IMR-90 (cell line): ENCODE measurements around the gene LCMT2. TPM values are rescaled to one million over a fixed set of nuclear protein-coding genes. Genes with fewer than 3 reads are reported as not detected.

Experiments used
- ATAC-seq: fragments of 200-7000 bp; cut with Tn5 transposase; 2 replicates; pipeline ENCODE4 v1.9.1; 2020; ENCODE audit warnings: low read depth, mild to moderate bottlenecking, moderate library complexity
- BruUV-seq: library from RNA; stranded (reverse); fragments of 400-500 nt; replicated peaks from 2 replicates; lab custom pipeline; 2021; lab: Mats Ljungman, UMichigan
- CTCF ChIA-PET: fragments of 300-600 bp; formaldehyde crosslinking; extraction: SDS; loops from one replicate; lab custom pipeline; 2021; ENCODE audit warnings: antibody characterized with exemption; lab: Yijun Ruan, JAX
- POLR2A ChIA-PET: fragments of 300-600 bp; sonication (Branson Sonifier 250); formaldehyde crosslinking; loops from one replicate; lab custom pipeline; 2022; ENCODE audit warnings: antibody characterized with exemption; ENCODE audit not compliant: unreplicated experiment; lab: Charles Lee
- DNase-seq: peaks from one replicate; pipeline ENCODE4 v3.0.0; 2013
- H2AFZ ChIP-seq: replicated peaks from 2 replicates; pipeline ENCODE3; 2013; ENCODE audit warnings: low read length, mild to moderate bottlenecking; ENCODE audit not compliant: poor library complexity
- H2AK5ac ChIP-seq: 2 replicates; pipeline ENCODE4 v1.6.1; 2013; ENCODE audit warnings: low read depth, low read length, inconsistent platforms
- H2AK9ac ChIP-seq: replicated peaks from 2 replicates; pipeline ENCODE3; 2013; ENCODE audit warnings: mild to moderate bottlenecking, low read depth, low read length, moderate library complexity; ENCODE audit not compliant: poor library complexity
- H2BK120ac ChIP-seq: 2 replicates; pipeline ENCODE4 v1.6.1; 2013; ENCODE audit warnings: low read depth, low read length, inconsistent platforms
- H2BK15ac ChIP-seq: 3 replicates; pipeline ENCODE4 v1.6.1; 2013; ENCODE audit warnings: low read depth, low read length, inconsistent platforms
- H2BK20ac ChIP-seq: 2 replicates; pipeline ENCODE4 v1.6.1; 2013; ENCODE audit warnings: low read depth, mild to moderate bottlenecking, inconsistent platforms, low read length, moderate library complexity
- H2BK5ac ChIP-seq: 2 replicates; pipeline ENCODE4 v1.6.1; 2013; ENCODE audit warnings: mild to moderate bottlenecking, low read depth, low read length, inconsistent platforms; ENCODE audit not compliant: poor library complexity, severe bottlenecking
- H3K14ac ChIP-seq: replicated peaks from 2 replicates; pipeline ENCODE4 v1.6.1; 2013; ENCODE audit warnings: low read depth, low read length, inconsistent platforms
- H3K18ac ChIP-seq: 2 replicates; pipeline ENCODE4 v1.6.1; 2013; ENCODE audit warnings: low read depth, low read length, control low read depth
- H3K23ac ChIP-seq: 2 replicates; pipeline ENCODE4 v1.6.1; 2013; ENCODE audit warnings: low read depth, low read length, inconsistent platforms
- H3K27ac ChIP-seq: 2 replicates; pipeline ENCODE4 v1.5.1; 2013; ENCODE audit warnings: mild to moderate bottlenecking, control low read depth, low read length; ENCODE audit not compliant: insufficient read depth
- H3K27me3 ChIP-seq: 2 replicates; pipeline ENCODE4 v1.6.1; 2013; ENCODE audit warnings: low read length; ENCODE audit not compliant: control insufficient read depth, insufficient read depth
- H3K36me3 ChIP-seq: 2 replicates; pipeline ENCODE4 v1.6.1; 2013; ENCODE audit warnings: low read length, mixed read lengths; ENCODE audit not compliant: control insufficient read depth, insufficient read depth
- H3K4ac ChIP-seq: 2 replicates; pipeline ENCODE4 v1.6.1; 2013; ENCODE audit warnings: low read depth, low read length, inconsistent platforms
- H3K4me1 ChIP-seq: 2 replicates; pipeline ENCODE4 v1.6.1; 2013; ENCODE audit warnings: low read length, mixed read lengths; ENCODE audit not compliant: control insufficient read depth, insufficient read depth
- H3K4me2 ChIP-seq: 2 replicates; pipeline ENCODE4 v1.6.1; 2013; ENCODE audit warnings: low read depth, mild to moderate bottlenecking, control low read depth, low read length, moderate library complexity
- H3K4me3 ChIP-seq: 2 replicates; pipeline ENCODE4 v1.5.1; 2013; ENCODE audit warnings: low read depth, mild to moderate bottlenecking, control low read depth, low read length, moderate library complexity; ENCODE audit not compliant: insufficient read depth
- H3K56ac ChIP-seq: 2 replicates; pipeline ENCODE4 v1.6.1; 2013; ENCODE audit warnings: low read length, inconsistent platforms; ENCODE audit not compliant: insufficient read depth; ENCODE audit errors: extremely low read depth
- H3K79me1 ChIP-seq, 2 experiments: 2 replicates each; pipeline ENCODE4 v1.6.1; 2013; ENCODE audit warnings: low read length in 2 of 2, inconsistent platforms in 1 of 2, low read depth in 1 of 2
- H3K9ac ChIP-seq: 2 replicates; pipeline ENCODE4 v1.6.1; 2013; ENCODE audit warnings: low read depth, low read length, control low read depth
- H3K9me1 ChIP-seq: 2 replicates; pipeline ENCODE4 v1.6.1; 2013; ENCODE audit warnings: low read length, inconsistent platforms; ENCODE audit not compliant: insufficient read depth
- H3K9me3 ChIP-seq: 2 replicates; pipeline ENCODE4 v1.6.1; 2013; ENCODE audit warnings: low read length; ENCODE audit not compliant: control insufficient read depth, insufficient read depth
- H4K20me1 ChIP-seq: 2 replicates; pipeline ENCODE4 v1.6.1; 2013; ENCODE audit warnings: low read length, inconsistent platforms; ENCODE audit not compliant: insufficient read depth
- H4K5ac ChIP-seq: 2 replicates; pipeline ENCODE4 v1.6.1; 2013; ENCODE audit warnings: mild to moderate bottlenecking, low read depth, low read length, control low read depth
- H4K8ac ChIP-seq, 2 experiments: 2 replicates each; pipeline ENCODE4 v1.6.1; 2013; ENCODE audit warnings: low read depth in 2 of 2, low read length in 2 of 2, control low read depth in 1 of 2, inconsistent platforms in 1 of 2
- H4K91ac ChIP-seq: 2 replicates; pipeline ENCODE4 v1.6.1; 2013; ENCODE audit warnings: low read depth, low read length, inconsistent platforms; ENCODE audit not compliant: insufficient read depth
- BHLHE40 ChIP-seq: fragments of 150-350 bp; IDR thresholded peaks from 2 replicates; pipeline ENCODE4 v1.6.1; 2016; ENCODE audit warnings: mild to moderate bottlenecking, low read depth, low read length
- CEBPB ChIP-seq: IDR thresholded peaks from 2 replicates; pipeline ENCODE4 v1.6.1; 2012; ENCODE audit warnings: low read depth, low read length, improper control_type of control experiment
- CHD1 ChIP-seq: IDR thresholded peaks from 2 replicates; pipeline ENCODE4 v1.6.1; 2012; ENCODE audit warnings: low read depth, low read length, improper control_type of control experiment
- CTCF ChIP-seq: conservative IDR thresholded peaks from 2 replicates; pipeline ENCODE4 v1.5.1; 2012; ENCODE audit warnings: mild to moderate bottlenecking, low read depth, low read length, improper control_type of control experiment
- ELK1 ChIP-seq: fragments of 150-350 bp; IDR thresholded peaks from 2 replicates; pipeline ENCODE4 v1.6.1; 2016; ENCODE audit warnings: low read depth, mild to moderate bottlenecking, low read length, moderate library complexity, borderline replicate concordance
- FOS ChIP-seq: fragments of 150-350 bp; IDR thresholded peaks from 2 replicates; pipeline ENCODE4 v1.6.1; 2016; ENCODE audit warnings: low read depth, low read length
- MAFK ChIP-seq: IDR thresholded peaks from 2 replicates; pipeline ENCODE4 v1.6.1; 2012; ENCODE audit warnings: low read depth, low read length, improper control_type of control experiment
- MAZ ChIP-seq: IDR thresholded peaks from 2 replicates; pipeline ENCODE4 v1.6.1; 2012; ENCODE audit warnings: low read depth, mild to moderate bottlenecking, low read length, improper control_type of control experiment, moderate library complexity, borderline replicate concordance
- MXI1 ChIP-seq: IDR thresholded peaks from 2 replicates; pipeline ENCODE4 v1.6.1; 2012; ENCODE audit warnings: low read depth, mild to moderate bottlenecking, low read length, moderate library complexity, borderline replicate concordance
- NFE2L2 ChIP-seq: fragments of 150-350 bp; IDR thresholded peaks from 2 replicates; pipeline ENCODE4 v1.6.1; 2016; ENCODE audit warnings: low read depth, mild to moderate bottlenecking, low read length
- POLR2A ChIP-seq: IDR thresholded peaks from 2 replicates; pipeline ENCODE4 v1.6.1; 2012; ENCODE audit warnings: mild to moderate bottlenecking, low read depth, low read length
- RAD21 ChIP-seq: IDR thresholded peaks from 2 replicates; pipeline ENCODE4 v1.6.1; 2012; ENCODE audit warnings: low read length, improper control_type of control experiment
- RCOR1 ChIP-seq: IDR thresholded peaks from 2 replicates; pipeline ENCODE4 v1.6.1; 2012; ENCODE audit warnings: mild to moderate bottlenecking, low read length, improper control_type of control experiment; ENCODE audit not compliant: insufficient replicate concordance
- RFX5 ChIP-seq: IDR thresholded peaks from 2 replicates; pipeline ENCODE4 v1.8.0; 2012; ENCODE audit warnings: low read depth, mild to moderate bottlenecking, low read length, moderate library complexity
- SMC3 ChIP-seq: fragments of 150-350 bp; IDR thresholded peaks from 2 replicates; pipeline ENCODE4 v1.6.1; 2016; ENCODE audit warnings: low read depth, mild to moderate bottlenecking, antibody characterized with exemption, low read length, moderate library complexity
- USF2 ChIP-seq: fragments of 150-350 bp; IDR thresholded peaks from 2 replicates; pipeline ENCODE4 v1.6.1; 2017; ENCODE audit warnings: mild to moderate bottlenecking, antibody characterized with exemption, low read length, low read depth
- WGBS, 2 experiments: methylation state at CpG; one replicate each; pipeline versions ENCODE4 v1.1.5 to v1.1.7; 2013; ENCODE audit warnings: missing lambda C conversion rate in 2 of 2; ENCODE audit not compliant: insufficient read length in 1 of 2; ENCODE audit errors: extremely low coverage in 2 of 2; 5-methylcytosine and 5-hydroxymethylcytosine counted together
- dilution Hi-C: fragments of 300-500 bp; cut with HindIII; formaldehyde crosslinking; loops from one replicate; pipeline ENCODE4 v1.14.3; 2018; ENCODE audit warnings: low sequenced_read_pairs; ENCODE audit not compliant: unreplicated experiment
- in situ Hi-C: fragments of 300-500 bp; cut with MboI; formaldehyde crosslinking; loops from 3 replicates; pipeline ENCODE4 v1.14.3; 2019; ENCODE audit warnings: low sequenced_read_pairs, inconsistent platforms, mixed read lengths
- intact Hi-C: fragments of 100-400 bp; cut with micrococcal nuclease; formaldehyde crosslinking; loops from 2 replicates; pipeline ENCODE4 v1.10.0; 2022
- polyA plus RNA-seq, 3 experiments: library from polyadenylated mRNA; depleted of rRNA; stranded (reverse); fragments of >200 nt; gene quantifications; 2 replicates each; pipeline ENCODE4 v1.2.3, GENCODE V29; 2012; ENCODE audit warnings: low replicate concordance in 1 of 3
- total RNA-seq: library from RNA; depleted of rRNA; stranded (reverse); fragments of >200 nt; gene quantifications from 2 replicates; pipeline ENCODE4 v1.2.3, GENCODE V29; 2012

LCMT2 gene
- total and polyA plus RNA-seq, 2 of the 4 experiments (the other 2 are of a cell fraction): 5.8 to 12.2 TPM

GRCh38 chr15:43361313-43361903 lies 31.0 kb upstream of the LCMT2 start:
- H2BK5ac ChIP-seq: no peak overlapping the region
- H3K18ac ChIP-seq: no peak overlapping the region
- no peaks in the 10 kb centered on the region for H4K20me1 ChIP-seq
- no peak overlapping the region for H2BK120ac ChIP-seq
- no peak for TF ChIP-seq CEBPB
- TF ChIP-seq MXI1: no peak
- TF ChIP-seq CTCF: no peak
- TF ChIP-seq RCOR1: no peak
- no peak for TF ChIP-seq USF2
- no peak for TF ChIP-seq MAFK
- no peak for TF ChIP-seq RFX5
- TF ChIP-seq ELK1: no peak
- TF ChIP-seq FOS: no peak
- no peak for TF ChIP-seq POLR2A
- TF ChIP-seq BHLHE40: no peak
- TF ChIP-seq NFE2L2: no peak
- TF ChIP-seq MAZ: no peak
- TF ChIP-seq CHD1: no peak
- TF ChIP-seq RAD21: no peak
- TF ChIP-seq SMC3: no peak
- intact Hi-C loops (no loop called here), in situ Hi-C loops (no loop called here), dilution Hi-C loops (no loop called here)
- H4K5ac ChIP-seq: no peak overlapping the region
- H3K56ac ChIP-seq: no peak overlapping the region
- H3K36me3 ChIP-seq: peaks cover 55% of the 10 kb centered on the region
- H2BK20ac ChIP-seq: no peak overlapping the region
- no peak overlapping the region for H2AK9ac ChIP-seq
- no peak overlapping the region for H3K27ac ChIP-seq
- no TSS peak for BruUV-seq
- no peak overlapping the region for H3K4me2 ChIP-seq
- no peak overlapping the region for H3K14ac ChIP-seq
- no peak overlapping the region for H3K23ac ChIP-seq
- no peak overlapping the region for H2AK5ac ChIP-seq
- H3K9ac ChIP-seq: no peak overlapping the region
- H4K8ac ChIP-seq: no peak overlapping the region
- CTCF ChIA-PET: interaction anchor here (0.6 kb wide), 1 partner anchor 577 kb away, joined by 3 read pairs; no protein-coding TSS in a partner anchor
- H3K4me1 ChIP-seq: no peaks in the 10 kb centered on the region
- H2BK15ac ChIP-seq: no peak overlapping the region
- POLR2A ChIA-PET: no interaction called here
- no peak overlapping the region for H3K4me3 ChIP-seq
- H3K9me3 ChIP-seq: peaks cover 58% of the 10 kb centered on the region
- no peaks in the 10 kb centered on the region for H3K27me3 ChIP-seq
- ATAC-seq (no peak), DNase-seq (no peak)
- H3K4ac ChIP-seq: no peak overlapping the region
- H3K79me1 ChIP-seq: peaks cover 9 to 10% of the 10 kb centered on the region in 2 experiments; a peak in 3 of 4 replicates
- no peak overlapping the region for H4K91ac ChIP-seq
- H2AFZ ChIP-seq: no peak overlapping the region
- no CpG with 5 or more reads among the region's 7 CpGs for WGBS, 2 experiments
- no peaks in the 10 kb centered on the region for H3K9me1 ChIP-seq
